ENCODE results near the gene RAP1B.

The RAP1B gene

DNA sequence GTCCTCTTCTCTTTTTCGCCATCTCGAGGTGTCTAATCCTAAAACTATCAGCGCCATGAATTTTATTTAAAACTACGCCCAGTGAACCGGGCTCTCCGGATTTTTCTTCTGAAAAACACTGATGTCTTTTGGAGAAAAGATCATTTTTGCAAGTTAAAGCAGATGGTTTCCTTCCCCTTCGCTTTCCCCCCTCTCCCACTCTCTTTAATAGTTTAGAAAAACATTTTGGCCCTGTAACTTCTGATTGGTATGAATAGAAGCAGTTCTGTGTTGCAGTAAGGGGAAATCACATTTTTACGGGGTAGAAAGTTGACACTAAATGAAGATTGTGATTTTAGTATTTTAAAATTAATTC is 1.1 kb downstream of the RAP1B start:
- DNase-seq (ENCODE audit: low spot score): no peak

DNA sequence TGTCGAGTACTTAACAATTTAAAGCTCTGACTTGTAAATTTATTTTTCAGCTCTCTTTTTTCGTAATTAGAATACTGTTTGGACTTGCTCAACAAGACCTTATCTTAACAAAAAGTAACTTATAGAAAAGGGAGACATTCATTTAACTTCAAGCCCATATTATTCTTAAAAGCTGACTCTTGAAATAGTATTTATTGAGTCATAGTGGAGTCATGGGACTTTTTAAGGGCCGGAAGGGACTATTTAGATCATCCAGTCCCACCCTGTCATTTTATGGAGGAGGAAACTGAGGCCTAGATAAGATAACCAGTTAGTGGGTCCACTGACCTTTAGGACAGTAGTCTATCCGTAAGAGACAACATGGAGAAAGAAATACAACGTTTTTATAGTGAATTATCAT is 1.5 kb downstream of the RAP1B start:
- no peak for DNase-seq (ENCODE audit: low spot score)

DNA sequence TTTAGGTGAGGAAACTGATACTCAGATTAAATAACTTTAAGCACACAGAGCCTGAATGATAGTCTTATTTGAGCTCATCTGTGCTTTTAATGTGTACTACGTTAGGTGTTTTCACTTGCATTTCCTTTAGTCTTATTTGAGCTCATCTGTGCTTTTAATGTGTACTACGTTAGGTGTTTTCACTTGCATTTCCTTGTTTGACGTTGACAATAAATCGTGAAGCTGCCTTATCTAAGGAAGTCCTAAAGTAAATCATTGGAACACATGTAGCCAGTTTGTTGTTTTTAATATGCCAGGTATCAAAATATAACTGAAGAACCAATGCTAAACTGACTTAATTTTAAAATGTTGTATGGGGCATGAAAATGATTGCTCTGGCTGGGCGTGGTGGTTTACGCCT is 2.0 kb downstream of the RAP1B start:
- DNase-seq (ENCODE audit: low spot score): no peak

DNA sequence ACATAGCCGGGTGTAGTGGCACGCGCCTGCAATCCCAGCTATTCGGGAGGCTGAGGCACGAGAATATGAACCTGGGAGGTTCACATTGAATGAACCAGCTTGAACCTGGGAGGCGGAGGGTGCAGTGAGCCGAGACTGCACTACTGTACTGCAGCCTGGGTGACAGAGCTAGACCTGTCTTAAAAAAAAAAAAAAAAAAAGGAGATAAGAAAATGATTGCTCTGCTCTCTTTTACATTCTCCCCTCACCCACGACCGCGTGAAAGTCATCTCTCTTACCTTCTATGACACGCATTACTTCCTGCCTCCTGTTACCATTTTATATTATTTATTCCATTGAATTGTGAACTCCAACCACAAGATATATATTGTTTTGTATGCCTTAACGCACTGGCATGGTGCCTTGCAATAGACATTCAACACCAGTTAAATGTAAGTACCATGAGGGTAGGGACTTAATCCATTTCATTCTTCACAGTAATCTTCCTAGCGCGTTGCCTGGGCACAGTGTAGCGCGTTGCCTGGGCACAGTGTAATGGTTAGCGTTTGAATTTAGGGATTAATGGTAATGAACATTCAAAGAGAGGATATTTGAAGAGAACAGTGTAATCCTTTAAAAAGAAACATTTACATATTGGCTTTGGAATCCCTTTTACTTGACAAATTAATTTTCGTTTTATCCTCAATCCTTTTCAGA is 2.7 kb downstream of the RAP1B start:
- no peak for DNase-seq (ENCODE audit: low spot score)

DNA sequence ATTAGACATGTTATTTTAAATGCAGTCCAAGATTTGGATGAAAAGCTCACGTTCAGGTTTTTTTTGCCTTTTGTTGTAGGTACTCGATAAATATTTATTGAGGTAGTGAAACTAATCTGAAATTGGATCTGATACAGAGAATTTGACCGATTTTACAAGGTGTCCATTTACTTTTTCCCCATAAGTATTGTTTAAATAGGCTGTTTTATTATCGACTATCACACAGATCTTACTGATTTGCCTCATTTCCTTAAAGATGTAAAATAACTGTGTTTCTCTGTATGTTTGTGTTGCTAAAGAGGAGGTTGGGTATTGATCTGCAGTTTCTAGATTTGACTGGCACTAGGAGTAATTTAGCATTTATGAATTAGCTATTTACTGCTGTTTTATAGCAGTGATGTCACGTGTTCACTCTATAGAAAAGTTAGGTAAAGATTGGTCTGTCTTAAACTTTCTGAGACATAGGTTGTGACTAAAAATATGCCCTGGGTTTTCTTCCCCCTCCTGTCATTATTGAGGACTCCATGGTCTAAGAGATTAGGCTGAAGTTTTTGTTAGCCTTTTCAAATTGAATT is 3.5 kb downstream of the RAP1B start:
- DNase-seq (ENCODE audit: low spot score): no peak

DNA sequence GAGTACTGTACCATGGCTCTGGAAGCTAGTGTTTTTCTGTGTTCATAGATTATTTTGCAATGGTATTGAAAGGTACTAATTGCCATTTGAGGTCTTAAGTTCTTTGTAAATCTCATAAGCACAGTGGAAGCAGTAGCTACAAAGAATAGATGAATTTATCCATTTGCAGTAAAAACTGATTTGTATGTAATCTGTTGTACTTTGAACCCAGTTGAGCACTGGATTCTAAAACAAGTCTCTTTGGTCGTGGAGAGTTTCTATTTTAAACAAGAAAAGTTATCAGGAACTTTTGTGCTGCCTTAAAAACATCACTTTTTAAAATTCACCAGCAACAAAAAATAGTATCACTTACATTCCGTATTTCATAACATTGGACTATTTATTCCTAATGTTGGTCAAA is 4.1 kb downstream of the RAP1B start:
- DNase-seq (ENCODE audit: low spot score): no peak

DNA sequence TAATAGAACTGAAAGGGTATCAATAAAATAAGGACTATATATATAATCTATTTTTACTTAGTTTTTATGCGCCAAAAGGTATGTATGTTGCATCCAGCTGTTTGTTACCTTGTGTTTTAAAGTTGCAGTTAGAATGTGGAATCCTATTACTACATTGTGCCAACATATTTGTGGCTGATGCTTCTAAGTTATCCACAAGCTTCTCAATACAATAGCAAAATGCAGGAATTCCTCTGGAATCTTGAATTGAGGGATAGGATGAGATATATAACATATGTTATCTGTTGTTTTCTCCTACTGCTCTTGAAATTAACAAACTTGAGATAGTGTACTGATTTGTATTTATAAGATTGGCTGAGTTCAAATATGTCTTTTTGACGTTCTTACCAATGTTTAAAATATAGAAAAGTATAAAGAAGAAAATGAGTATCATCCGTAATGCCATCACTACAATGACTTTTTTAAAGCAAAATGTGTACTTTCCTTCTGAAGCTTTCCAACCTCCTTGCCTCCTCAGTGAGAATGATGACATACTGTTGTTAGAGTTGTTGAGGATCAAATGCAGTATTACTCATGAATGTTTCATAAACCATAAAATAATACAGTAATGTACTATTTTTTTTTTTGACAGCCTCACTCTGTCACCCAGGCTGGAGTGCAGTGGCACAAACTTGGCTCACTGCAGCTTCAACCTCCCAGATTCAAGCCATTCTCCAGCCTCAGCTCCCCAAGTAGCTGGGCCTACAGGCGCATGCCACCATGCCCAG is 6.6 kb downstream of the RAP1B start:
- DNase-seq (ENCODE audit: low spot score): no peak

DNA sequence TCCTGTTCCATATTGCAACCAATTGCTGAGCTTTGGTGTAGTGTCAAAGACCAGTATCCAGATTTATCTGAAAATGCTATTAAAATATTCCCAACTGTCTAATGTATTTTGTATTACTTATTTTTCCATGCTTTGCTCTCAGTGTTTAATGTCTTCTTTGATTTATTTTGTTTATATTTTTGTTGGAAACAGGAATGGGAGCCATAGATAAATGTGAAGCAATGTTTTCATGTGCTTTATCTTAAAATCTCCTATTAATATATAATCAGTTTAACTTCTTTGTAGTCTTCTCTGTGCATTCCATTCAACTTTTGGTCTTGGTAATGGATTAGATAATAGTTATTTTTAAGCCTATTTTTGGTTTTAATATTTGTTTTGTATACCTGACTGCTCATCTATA is 8.8 kb downstream of the RAP1B start:
- no peak for DNase-seq (ENCODE audit: low spot score)

DNA sequence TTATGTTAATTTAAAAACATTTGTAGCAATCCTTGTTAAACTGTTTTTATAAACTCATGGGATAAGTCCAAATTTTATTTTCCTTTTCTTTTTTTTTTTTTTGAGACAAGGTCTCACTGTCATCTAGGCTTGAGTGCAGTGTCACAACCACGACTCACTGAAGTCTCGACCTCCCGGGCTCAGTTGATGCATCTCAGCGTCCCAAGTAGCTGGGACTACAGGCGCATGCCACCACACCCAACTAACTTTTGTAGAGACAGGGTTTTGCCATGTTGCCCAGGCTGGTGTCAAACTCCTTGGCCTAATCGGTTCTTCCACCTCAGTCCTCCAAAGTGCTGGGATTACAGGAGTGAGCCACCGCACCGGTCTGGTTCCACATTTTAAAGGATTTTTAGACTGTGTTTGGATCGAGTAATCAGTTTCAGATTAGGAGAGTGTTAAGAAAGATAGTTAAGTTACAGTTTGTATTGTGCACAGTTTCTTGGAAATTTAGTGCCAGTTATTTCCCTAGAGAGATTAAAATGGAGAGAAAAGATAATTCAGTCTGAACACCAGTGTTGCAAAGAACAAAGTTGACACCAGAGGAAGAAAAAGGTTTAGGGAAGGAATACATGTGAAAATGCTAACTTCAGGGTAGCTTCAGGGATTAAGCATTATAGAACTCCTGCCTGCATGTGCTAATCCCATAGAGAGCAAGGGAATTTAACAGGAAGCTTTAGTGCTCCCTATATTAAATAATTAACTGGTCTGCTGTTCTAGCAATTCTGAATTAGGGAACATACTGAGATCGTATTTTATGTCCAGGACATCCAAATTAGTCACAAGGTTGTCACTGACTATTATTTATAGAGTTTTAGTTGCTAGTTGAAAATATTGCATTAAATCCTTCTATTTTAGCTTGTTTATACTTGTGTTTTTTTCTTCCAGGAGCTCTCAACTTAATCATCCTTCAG is 10.1 kb downstream of the RAP1B start:
- DNase-seq (ENCODE audit: low spot score): no peak

DNA sequence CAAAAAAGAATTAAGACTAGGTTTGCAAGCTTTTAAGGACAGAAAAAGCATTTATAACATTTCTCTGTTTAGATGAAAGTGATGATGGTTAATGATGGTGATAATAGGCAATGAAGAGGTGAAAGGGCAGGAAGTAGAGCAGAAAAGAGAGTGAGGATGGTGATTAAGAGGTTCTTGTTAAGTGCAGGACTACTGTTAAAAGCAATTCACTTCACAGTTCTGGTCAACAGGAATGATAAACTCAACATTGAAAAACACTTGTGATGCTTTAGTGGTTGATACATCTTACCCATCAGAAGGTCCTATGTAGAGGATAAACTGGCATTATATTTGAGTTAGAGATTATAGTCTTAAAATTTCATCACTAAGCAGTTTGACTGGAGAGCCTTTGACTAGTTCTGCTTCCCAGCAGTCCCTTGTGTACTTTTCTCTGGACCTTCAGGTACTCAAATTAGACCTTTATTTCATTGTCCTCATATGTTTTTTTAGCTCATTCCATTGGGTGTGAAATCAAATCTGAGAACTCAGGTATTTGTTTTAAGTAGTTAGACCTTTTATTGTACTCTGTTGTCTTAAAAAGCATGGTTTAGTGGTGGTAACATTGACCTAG is 10.9 kb downstream of the RAP1B start:
- DNase-seq (ENCODE audit: low spot score): no peak

DNA sequence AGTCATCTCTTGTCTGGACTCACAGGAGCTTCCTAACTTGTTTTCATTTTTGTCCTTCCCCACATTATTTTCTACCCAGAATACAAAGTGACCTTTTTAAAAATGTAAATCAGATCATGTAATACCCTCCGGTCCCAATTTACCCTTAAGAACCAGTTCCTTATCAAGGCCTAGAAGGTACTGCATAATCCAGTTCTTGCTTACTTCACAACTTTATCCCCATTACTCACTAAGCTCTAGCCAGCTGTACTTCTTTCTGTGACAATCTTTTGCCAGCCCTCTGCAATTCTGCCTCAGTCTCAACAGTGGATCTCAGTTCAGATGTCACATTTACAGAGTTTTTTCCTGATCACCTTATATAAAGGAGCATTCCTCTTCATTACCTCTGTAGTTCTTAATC is 11.6 kb downstream of the RAP1B start:
- DNase-seq (ENCODE audit: low spot score): no peak

DNA sequence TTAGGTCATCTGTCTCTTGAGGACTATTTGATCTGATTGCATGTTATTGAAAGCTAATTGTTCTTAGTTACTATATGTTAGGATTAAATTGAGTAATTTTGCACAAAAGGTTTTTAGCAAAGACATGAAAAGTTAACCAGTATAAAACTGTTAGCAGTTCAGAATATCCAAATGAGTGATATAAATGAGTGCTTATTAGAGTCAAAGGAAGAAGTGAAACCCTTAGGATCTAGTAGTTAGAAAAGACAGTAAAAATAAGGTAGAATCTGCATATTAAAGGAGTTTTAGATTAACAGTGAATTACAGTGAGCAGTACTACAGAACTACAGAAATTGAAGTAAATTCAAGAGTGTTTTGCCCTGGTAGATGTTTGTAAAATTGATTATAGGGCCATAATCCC is 12.4 kb downstream of the RAP1B start:
- DNase-seq (ENCODE audit: low spot score): no peak

DNA sequence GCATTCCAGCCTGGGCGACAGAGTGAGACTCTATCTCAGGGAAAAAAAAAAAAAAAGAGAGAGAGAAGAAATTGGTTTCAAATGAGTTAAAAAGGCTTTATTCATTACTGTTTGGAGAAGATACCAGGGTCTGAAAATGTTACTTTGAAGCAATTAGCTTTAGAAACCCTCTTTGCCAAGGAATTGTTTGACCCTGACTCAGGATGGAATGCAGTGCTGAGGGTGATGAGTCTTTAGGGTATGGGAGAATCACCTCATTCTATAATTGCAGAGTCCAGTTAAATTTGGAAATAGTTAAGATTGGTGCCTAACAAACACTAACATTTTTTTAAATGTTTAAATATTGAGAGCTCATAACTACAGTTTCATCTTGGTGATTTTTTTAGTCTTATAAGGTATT is 13.3 kb downstream of the RAP1B start:
- DNase-seq (ENCODE audit: low spot score): no peak

DNA sequence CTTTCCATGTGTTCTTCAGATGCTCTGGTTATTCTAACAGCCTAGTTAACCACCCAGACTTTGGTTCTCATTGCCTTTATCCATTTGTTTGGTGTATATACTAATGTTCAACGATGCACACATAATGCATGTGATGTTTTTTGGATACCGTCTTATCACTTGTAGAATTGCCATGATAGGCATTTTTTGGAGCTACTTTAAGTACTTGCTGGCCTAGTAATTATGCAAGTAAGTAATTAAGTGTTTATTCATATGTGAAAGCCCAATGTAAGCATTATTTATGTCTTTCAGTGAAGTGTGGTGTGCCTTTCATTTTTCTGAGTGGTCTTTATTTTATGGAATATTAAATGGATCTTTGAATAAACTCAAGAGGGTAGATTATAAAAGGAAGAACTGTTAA is 14.2 kb downstream of the RAP1B start:
- DNase-seq (ENCODE audit: low spot score): no peak

DNA sequence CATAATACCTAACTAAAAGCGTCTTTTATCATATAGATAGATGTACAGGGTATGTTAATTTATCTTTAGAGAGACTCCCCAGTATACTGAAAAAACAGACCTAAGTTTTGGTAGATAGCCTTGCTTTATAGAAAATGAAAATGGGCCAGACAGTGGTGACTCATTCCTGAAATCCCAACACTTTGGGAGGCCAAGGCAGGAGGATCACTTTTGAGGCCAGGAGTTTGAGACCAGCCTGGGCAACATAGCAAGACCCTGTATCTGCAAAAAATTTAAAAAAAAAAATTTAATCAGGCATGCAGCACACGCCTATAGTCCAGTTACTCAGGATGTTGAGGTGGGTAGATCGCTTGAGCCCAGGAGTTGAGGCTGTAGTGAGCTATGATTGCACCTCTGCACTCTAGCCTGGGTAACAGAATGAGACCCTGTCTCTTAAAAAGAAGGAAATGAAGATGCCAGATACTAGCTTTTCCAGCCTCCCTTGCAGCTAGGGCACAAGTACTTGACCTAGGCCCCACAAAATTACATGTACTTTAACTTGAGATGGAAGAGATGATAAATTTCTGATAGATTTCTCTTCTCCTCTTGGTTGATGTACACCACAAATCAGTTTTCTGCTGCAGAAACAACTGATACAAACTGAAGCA is 17.1 kb downstream of the RAP1B start:
- no peak for DNase-seq (ENCODE audit: low spot score)

DNA sequence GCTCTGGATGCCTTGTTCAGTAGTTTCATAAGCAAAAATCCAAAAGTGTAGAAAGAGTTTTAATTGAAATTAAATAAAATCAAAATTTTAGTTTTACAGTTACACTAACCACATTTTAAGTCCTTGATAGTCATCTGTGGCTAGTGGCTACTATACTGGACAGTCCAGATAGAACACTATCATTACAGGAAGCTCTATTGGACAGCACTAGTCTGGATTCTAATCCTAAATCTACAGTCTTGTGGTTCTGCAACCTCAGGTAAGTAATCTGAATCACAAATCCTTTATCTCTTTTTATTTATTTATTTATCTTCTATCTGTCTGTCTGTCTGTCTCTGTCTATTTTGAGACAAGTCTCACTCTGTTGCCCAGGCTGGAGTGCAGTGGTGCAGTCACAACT is 18.0 kb downstream of the RAP1B start:
- no peak for DNase-seq (ENCODE audit: low spot score)

DNA sequence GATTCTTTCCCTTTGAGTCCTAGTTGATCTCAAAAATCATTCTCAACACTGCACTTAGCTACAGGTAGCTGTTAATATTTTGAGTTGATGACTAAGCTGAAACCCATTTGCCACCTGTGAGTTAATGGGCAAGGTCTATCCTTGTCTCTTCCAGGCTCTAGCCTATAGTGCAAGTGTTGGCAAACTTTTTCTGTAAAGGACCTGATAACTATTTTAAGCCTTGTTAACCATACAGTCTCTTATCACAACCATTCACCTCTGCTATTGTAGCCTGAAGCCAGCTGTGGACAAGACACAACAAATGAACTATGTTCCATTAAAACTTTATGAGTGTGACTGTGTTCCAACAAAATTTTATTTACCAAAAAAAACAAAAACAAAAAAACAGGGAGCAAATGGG is 19.4 kb downstream of the RAP1B start:
- no peak for DNase-seq (ENCODE audit: low spot score)

DNA sequence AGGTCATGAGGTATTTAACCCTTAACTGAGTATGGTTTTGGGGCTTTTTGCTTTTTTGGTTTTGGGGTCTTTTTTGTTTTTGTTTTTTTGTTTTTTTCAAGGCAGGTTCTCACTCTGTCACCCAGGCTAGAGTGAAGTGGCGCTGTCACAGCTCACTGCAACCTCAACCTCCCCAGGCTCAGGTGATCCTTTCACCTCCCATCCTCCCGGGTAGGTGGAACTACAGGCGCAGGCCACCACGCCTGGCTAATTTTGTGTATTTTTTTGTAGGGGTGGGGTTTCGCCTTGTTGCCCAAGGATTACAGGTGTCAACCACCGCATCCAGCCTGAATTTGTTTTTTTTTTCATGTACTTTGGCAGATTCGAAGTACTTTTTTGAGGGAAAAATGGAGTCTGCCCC is 19.9 kb downstream of the RAP1B start:
- no peak for DNase-seq (ENCODE audit: low spot score)

DNA sequence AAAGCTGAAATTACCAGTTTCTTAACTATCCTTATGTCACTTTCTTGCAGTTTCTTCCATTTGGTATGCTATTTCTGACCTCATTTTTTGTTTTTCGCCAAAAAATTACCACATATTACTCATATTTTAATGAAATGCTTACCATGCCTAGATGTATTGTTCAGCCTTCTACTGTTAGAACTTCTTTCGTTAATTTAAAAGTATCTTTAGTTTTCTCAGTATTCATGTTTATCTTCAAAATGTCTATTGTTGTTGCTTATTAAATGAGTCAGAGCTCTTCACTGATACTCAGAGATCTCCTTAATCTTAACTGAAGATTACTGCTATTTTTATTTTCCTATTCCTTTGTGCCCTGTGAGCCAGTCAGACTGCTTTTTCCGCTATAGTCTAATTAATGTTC is 20.5 kb downstream of the RAP1B start:
- no peak for DNase-seq (ENCODE audit: low spot score)

DNA sequence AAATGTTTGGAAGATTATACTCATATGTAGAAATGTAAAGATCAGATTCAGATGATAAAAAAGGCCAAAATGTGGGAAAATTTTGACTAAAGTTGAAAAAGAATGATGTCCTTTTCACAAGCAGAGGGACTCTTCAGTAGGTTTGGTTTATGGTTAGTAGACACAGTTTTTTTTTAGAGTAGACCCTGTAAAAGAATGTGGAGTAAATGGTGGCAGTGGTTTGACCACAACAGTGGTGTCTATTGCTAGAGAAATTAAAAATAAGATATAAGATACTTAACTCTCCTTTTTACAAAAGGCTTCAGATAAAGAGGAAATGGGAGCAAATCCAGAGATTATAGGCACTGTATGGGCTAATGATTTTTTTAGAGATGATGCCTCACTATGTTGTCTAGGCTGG is 21.8 kb downstream of the RAP1B start:
- DNase-seq (ENCODE audit: low spot score): no peak

Data from cerebellar cortex (tissue), 1 donor.